H1 (cell line): ENCODE measurements around the gene UBE2I. TPM values are rescaled to one million over a fixed set of nuclear protein-coding genes. Genes with fewer than 3 reads are reported as not detected.

Experiments
- CTCF ChIA-PET: fragments of 300-600 bp; sonication (Branson Sonifier 250); formaldehyde crosslinking; loops from one replicate; lab custom pipeline; 2021; ENCODE audit not compliant: partially characterized antibody; lab: Charles Lee
- POLR2A ChIA-PET: fragments of 300-600 bp; sonication (Branson Sonifier 250); formaldehyde crosslinking; loops from one replicate; lab custom pipeline; 2021; ENCODE audit warnings: inconsistent platforms; ENCODE audit not compliant: partially characterized antibody; lab: Charles Lee
- DNase-seq, 2 experiments: peaks; one replicate each; pipeline versions ENCODE4 v3.0.0 to v3.0.0-alpha.2; 2010 to 2022; ENCODE audit warnings: low spot score in 2 of 2, low read depth in 1 of 2, mixed read lengths in 1 of 2
- FAIRE-seq: peaks from 2 replicates; lab custom pipeline; 2011; peaks lifted over from hg19 to GRCh38; lab: Jason Lieb, UNC
- H2AFZ ChIP-seq: 2 replicates; pipeline ENCODE4 v1.8.1; 2012; ENCODE audit warnings: low read length, inconsistent platforms
- H2AK5ac ChIP-seq: 2 replicates; pipeline ENCODE4 v1.6.1; 2013; ENCODE audit warnings: low read depth, low read length
- H2BK120ac ChIP-seq: replicated peaks from 2 replicates; pipeline ENCODE3; 2013; ENCODE audit warnings: low read depth, low read length, inconsistent platforms
- H2BK12ac ChIP-seq: 2 replicates; pipeline ENCODE4 v1.6.1; 2013; ENCODE audit warnings: low read depth, low read length
- H2BK15ac ChIP-seq: 2 replicates; pipeline ENCODE4 v1.6.1; 2013; ENCODE audit warnings: low read length
- H2BK20ac ChIP-seq: 2 replicates; pipeline ENCODE4 v1.6.1; 2013; ENCODE audit warnings: low read length
- H2BK5ac ChIP-seq: 2 replicates; pipeline ENCODE4 v1.6.1; 2013; ENCODE audit warnings: low read depth, low read length
- H3K14ac ChIP-seq: 2 replicates; pipeline ENCODE4 v1.6.1; 2013; ENCODE audit warnings: inconsistent platforms; ENCODE audit not compliant: insufficient read length
- H3K18ac ChIP-seq: 2 replicates; pipeline ENCODE4 v1.6.1; 2013; ENCODE audit warnings: low read length; ENCODE audit errors: extremely low read depth
- H3K23ac ChIP-seq: 2 replicates; pipeline ENCODE4 v1.6.1; 2013; ENCODE audit warnings: inconsistent platforms; ENCODE audit not compliant: insufficient read length
- H3K23me2 ChIP-seq: 2 replicates; pipeline ENCODE4 v1.6.1; 2013; ENCODE audit warnings: low read depth, low read length
- H3K27ac ChIP-seq: 2 replicates; pipeline ENCODE4 v1.6.1; 2011; ENCODE audit warnings: low read depth, low read length, inconsistent platforms
- H3K27me3 ChIP-seq, 4 experiments: replicated peaks in 1 of 4; 1 replicate in 1 of 4; 2 replicates in 3 of 4; pipeline versions ENCODE4 v1.6.1 to v1.8.1; 2011 to 2013; ENCODE audit warnings: low read length in 3 of 4, mild to moderate bottlenecking in 3 of 4, inconsistent platforms in 2 of 4, mixed read lengths in 2 of 4, moderate library complexity in 1 of 4; ENCODE audit not compliant: control insufficient read depth in 3 of 4, insufficient read depth in 3 of 4; ENCODE audit errors: extremely low read depth in 1 of 4
- H3K36me3 ChIP-seq, 4 experiments: 2 replicates each; pipeline versions ENCODE4 v1.6.1 to v1.8.1; 2011 to 2013; ENCODE audit warnings: mild to moderate bottlenecking in 4 of 4, low read length in 3 of 4, moderate library complexity in 2 of 4, control low read depth in 1 of 4, inconsistent platforms in 1 of 4; ENCODE audit not compliant: insufficient read depth in 4 of 4, control insufficient read depth in 2 of 4
- H3K4ac ChIP-seq: replicated peaks from 2 replicates; pipeline ENCODE3; 2013; ENCODE audit warnings: low read length, low read depth, mixed read lengths, inconsistent platforms; ENCODE audit not compliant: insufficient read length
- H3K4me1 ChIP-seq, 4 experiments: replicated peaks in 1 of 4; 1 replicate in 1 of 4; 2 replicates in 3 of 4; pipeline versions ENCODE4 v1.6.1 to v1.8.1; 2011 to 2013; ENCODE audit warnings: low read length in 3 of 4, inconsistent platforms in 2 of 4, mixed read lengths in 1 of 4; ENCODE audit not compliant: insufficient read depth in 4 of 4, control insufficient read depth in 3 of 4
- H3K4me2 ChIP-seq, 2 experiments: 2 replicates each; pipeline versions ENCODE4 v1.6.1 to v1.8.1; 2011 to 2013; ENCODE audit warnings: low read depth in 2 of 2, low read length in 2 of 2, control low read depth in 1 of 2, inconsistent platforms in 1 of 2, mild to moderate bottlenecking in 1 of 2; ENCODE audit not compliant: insufficient read depth in 1 of 2
- H3K4me3 ChIP-seq, 4 experiments: fragments of 200-600, 300-600 bp in 1 of 4; sonication (generic), shearing (Covaris generic), sonication (Bioruptor Twin) in 1 of 4; 2 replicates each; pipeline versions ENCODE4 v1.5.1 to v1.8.1; 2011 to 2016; ENCODE audit warnings: low read length in 4 of 4, low read depth in 3 of 4, control low read depth in 2 of 4, inconsistent platforms in 2 of 4, mild to moderate bottlenecking in 2 of 4, mixed read lengths in 1 of 4, moderate library complexity in 1 of 4; ENCODE audit not compliant: insufficient read depth in 2 of 4; ENCODE audit errors: extremely low read depth in 1 of 4
- H3K56ac ChIP-seq: replicated peaks from 2 replicates; pipeline ENCODE3; 2013; ENCODE audit warnings: low read depth, mild to moderate bottlenecking, mixed read lengths, low read length, inconsistent platforms; ENCODE audit not compliant: insufficient read length
- H3K79me1 ChIP-seq: 2 replicates; pipeline ENCODE4 v1.6.1; 2013; ENCODE audit warnings: low read depth, low read length, control low read depth
- H3K79me2 ChIP-seq, 2 experiments: 2 replicates each; pipeline versions ENCODE4 v1.6.1 to v1.8.1; 2012 to 2013; ENCODE audit warnings: low read length in 2 of 2, mild to moderate bottlenecking in 2 of 2, inconsistent platforms in 1 of 2; ENCODE audit not compliant: insufficient read depth in 2 of 2, control insufficient read depth in 1 of 2
- H3K9ac ChIP-seq, 4 experiments: replicated peaks in 1 of 4; 1 replicate in 1 of 4; 2 replicates in 3 of 4; pipeline versions ENCODE4 v1.6.1 to v1.8.1; 2011 to 2013; ENCODE audit warnings: low read depth in 3 of 4, low read length in 3 of 4, control low read depth in 2 of 4, mild to moderate bottlenecking in 2 of 4, moderate library complexity in 2 of 4, inconsistent platforms in 1 of 4; ENCODE audit errors: extremely low read depth in 1 of 4
- H3K9me3 ChIP-seq, 2 experiments: 2 replicates each; pipeline versions ENCODE4 v1.6.1 to v1.8.1; 2012 to 2013; ENCODE audit warnings: mild to moderate bottlenecking in 2 of 2, moderate library complexity in 2 of 2, control low read depth in 1 of 2, inconsistent platforms in 1 of 2, low read depth in 1 of 2, low read length in 1 of 2, mixed read lengths in 1 of 2; ENCODE audit not compliant: insufficient read depth in 2 of 2
- H4K20me1 ChIP-seq, 2 experiments: replicated peaks in 1 of 2; 2 replicates each; pipeline versions ENCODE3 to v1.8.1; 2011 to 2013; ENCODE audit warnings: inconsistent platforms in 2 of 2, low read length in 2 of 2, mild to moderate bottlenecking in 1 of 2; ENCODE audit not compliant: insufficient read depth in 2 of 2, control insufficient read depth in 1 of 2
- H4K5ac ChIP-seq: 2 replicates; pipeline ENCODE4 v1.6.1; 2013; ENCODE audit warnings: low read length, low read depth, mixed read lengths, inconsistent platforms; ENCODE audit not compliant: insufficient read length
- H4K8ac ChIP-seq: 2 replicates; pipeline ENCODE4 v1.8.0; 2013; ENCODE audit warnings: mild to moderate bottlenecking, moderate library complexity, low read length, inconsistent platforms; ENCODE audit not compliant: insufficient read depth; ENCODE audit errors: extremely low read depth
- H4K91ac ChIP-seq: replicated peaks from 2 replicates; pipeline ENCODE3; 2013; ENCODE audit warnings: low read length, mixed read lengths, inconsistent platforms; ENCODE audit not compliant: insufficient read length
- CEBPB ChIP-seq: IDR thresholded peaks from 2 replicates; pipeline ENCODE4 v1.6.1; 2012; ENCODE audit warnings: low read depth, low read length
- MAFK ChIP-seq: IDR thresholded peaks from 2 replicates; pipeline ENCODE4 v1.6.1; 2012; ENCODE audit warnings: low read depth, mild to moderate bottlenecking, improper control_type of control experiment, low read length
- RNF2 ChIP-seq: fragments of 200-900, 300-1000 bp; sonication (generic); IDR thresholded peaks from 2 replicates; pipeline ENCODE4 v1.7.1; 2016; ENCODE audit warnings: borderline replicate concordance, low read depth, mild to moderate bottlenecking, antibody characterized with exemption, low read length; ENCODE audit not compliant: poor library complexity, severe bottlenecking; ENCODE audit errors: missing control alignments
- TAF7 ChIP-seq: optimal IDR thresholded peaks from 2 replicates; pipeline ENCODE3; 2011; ENCODE audit warnings: low read depth, mild to moderate bottlenecking, inconsistent platforms, low read length, moderate library complexity, borderline replicate concordance
- WGBS, 2 experiments: shearing (Covaris generic) in 1 of 2; methylation state at CpG; one replicate each; pipeline versions ENCODE4 v1.1.6 to v1.1.7; 2013 to 2015; ENCODE audit warnings: low lambda C conversion rate in 2 of 2, mixed read lengths in 2 of 2, inconsistent platforms in 1 of 2, low coverage in 1 of 2, missing lambda C conversion rate in 1 of 2; ENCODE audit not compliant: insufficient replicate concordance in 2 of 2, insufficient coverage in 1 of 2, insufficient read length in 1 of 2; ENCODE audit errors: extremely low coverage in 1 of 2, missing lambda C conversion rate in 1 of 2; 5-methylcytosine and 5-hydroxymethylcytosine counted together
- polyA plus RNA-seq, 7 experiments: library from polyadenylated mRNA; depleted of rRNA in 3 of 7; stranded (reverse) in 5 of 7; unstranded in 2 of 7; fragments of >200 nt in 5 of 7; fragments of 200-250 nt in 2 of 7; gene quantifications; 1 replicate in 5 of 7; 2 replicates in 1 of 7; 4 replicates in 1 of 7; pipeline versions ENCODE4 v1.2.1 to v1.2.3, GENCODE V29; 2011 to 2013; ENCODE audit warnings: missing spikeins in 2 of 7, mixed read lengths in 2 of 7
- total RNA-seq: library from RNA; stranded (reverse); fragmentation: NEBNext Ultra II Directional; extraction: Animal tissue kit (Norgen Biotek cat#: 25700); gene quantifications from 2 replicates; pipeline ENCODE4 v1.2.1, GENCODE V29; 2021

Gene UBE2I
- total and polyA plus RNA-seq, 2 of the 8 experiments (the other 6 are each of a cell fraction or from before 2014, with no cell fraction given): 148 to 268 TPM

DNA sequence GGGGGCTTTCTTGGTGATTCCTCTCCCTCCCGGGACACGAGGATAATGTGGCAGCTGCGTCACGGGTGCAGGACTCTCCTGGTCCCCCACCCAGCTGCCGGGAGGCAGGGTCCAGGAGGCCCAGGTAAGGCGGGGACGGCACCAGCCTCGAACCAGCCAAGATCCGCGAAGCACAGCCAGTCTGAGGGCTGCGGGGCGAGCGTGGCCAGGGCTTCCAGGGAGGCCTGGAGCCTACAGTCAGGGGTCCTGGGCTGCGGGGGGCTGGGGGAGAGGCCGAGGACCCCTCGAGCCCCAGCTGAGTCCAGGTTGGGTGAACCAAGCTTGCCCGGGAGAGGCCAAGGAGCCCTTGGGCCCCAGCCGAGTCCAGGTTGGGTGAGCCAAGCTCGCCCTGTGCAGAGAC, 43.6 kb upstream of the UBE2I start:
- H2BK120ac ChIP-seq: no peak overlapping the region
- H3K4me1 ChIP-seq: peaks cover 0 to 2% (median 0%) of the 10 kb centered on the region in 4 experiments; a peak in 1 of 7 replicates
- H3K27me3 ChIP-seq: peaks cover 0 to 7% (median 3%) of the 10 kb centered on the region in 4 experiments; a peak in 3 of 7 replicates
- H4K5ac ChIP-seq: no peak overlapping the region
- peaks cover 3% of the 10 kb centered on the region; the same call in 1 of the 2 replicates for H3K23me2 ChIP-seq
- H3K23ac ChIP-seq: no peak overlapping the region
- H4K91ac ChIP-seq: no peak overlapping the region
- no peak overlapping the region for H2BK15ac ChIP-seq
- POLR2A ChIA-PET: interaction anchor here (1.0 kb wide), 1 partner anchor 10 kb away, joined by 3 read pairs; no protein-coding TSS in a partner anchor
- no peak overlapping the region for H2AK5ac ChIP-seq
- H3K4ac ChIP-seq: no peak overlapping the region
- no peak overlapping the region for H2BK20ac ChIP-seq
- H2AFZ ChIP-seq: no peak overlapping the region
- peaks cover 0 to 7% of the 10 kb centered on the region in 2 experiments for H4K20me1 ChIP-seq
- DNase-seq: no peak
- H3K18ac ChIP-seq: no peak overlapping the region
- no peak overlapping the region for H2BK12ac ChIP-seq
- TF ChIP-seq CEBPB (no peak), RNF2 (no peak), MAFK (no peak), TAF7 (no peak)
- no peaks in the 10 kb centered on the region; the same call in 1 of the 2 replicates for H3K79me1 ChIP-seq
- no peak overlapping the region for H4K8ac ChIP-seq
- H3K36me3 ChIP-seq: no peaks in the 10 kb centered on the region; a peak in 1 of 8 replicates
- H3K27ac ChIP-seq: no peak overlapping the region
- H3K56ac ChIP-seq: no peak overlapping the region
- FAIRE-seq: no peak
- H3K9ac ChIP-seq: no peak overlapping the region
- CTCF ChIA-PET: no interaction called here
- H2BK5ac ChIP-seq: no peak overlapping the region
- no peaks in the 10 kb centered on the region for H3K79me2 ChIP-seq
- WGBS, 2 experiments: 86% methylated on average over 17 of the region's 19 CpGs; no CpG with 5 or more reads in 1 of the 2 experiments
- H3K4me3 ChIP-seq: no peak overlapping the region
- peaks cover 0 to 2% of the 10 kb centered on the region in 2 experiments; a peak in 2 of 4 replicates for H3K9me3 ChIP-seq
- no peak overlapping the region for H3K14ac ChIP-seq
- H3K4me2 ChIP-seq: no peak overlapping the region
